GM12878 (cell line): ENCODE measurements around the gene RRBP1. TPM values are rescaled to one million over a fixed set of nuclear protein-coding genes. Genes with fewer than 3 reads are reported as not detected.

ENCODE experiments used
- ATAC-seq: fragments of 200-7000 bp; cut with Tn5 transposase; 3 replicates; pipeline ENCODE4 v1.9.1; 2020; ENCODE audit warnings: mild to moderate bottlenecking, moderate library complexity
- BruUV-seq: library from RNA; stranded (reverse); fragments of 400-500 nt; replicated peaks from 2 replicates; lab custom pipeline; 2021; lab: Mats Ljungman, UMichigan
- CTCF ChIA-PET: fragments of 300-600 bp; sonication (Branson Sonifier 250); formaldehyde crosslinking; extraction: SDS; loops from one replicate; lab custom pipeline; 2021; ENCODE audit warnings: inconsistent platforms; lab: Yijun Ruan, JAX
- POLR2A ChIA-PET: fragments of 350-600 bp; formaldehyde crosslinking; extraction: SDS; loops from one replicate; lab custom pipeline; 2021; ENCODE audit warnings: inconsistent platforms; lab: Charles Lee
- RAD21 ChIA-PET: fragments of 300-600 bp; sonication (Branson Sonifier 250); formaldehyde crosslinking; loops from one replicate; lab custom pipeline; 2023; ENCODE audit warnings: antibody characterized with exemption; ENCODE audit not compliant: unreplicated experiment; lab: Charles Lee
- SMC1A ChIA-PET: fragments of 300-600 bp; sonication (Branson Sonifier 250); formaldehyde crosslinking; loops from one replicate; lab custom pipeline; 2023; ENCODE audit not compliant: unreplicated experiment, uncharacterized antibody; lab: Charles Lee
- DNase-seq: peaks from one replicate; pipeline ENCODE4 v3.0.0-alpha.2; 2011; ENCODE audit warnings: low read depth, low spot score
- FAIRE-seq: peaks from 3 replicates; lab custom pipeline; 2011; peaks lifted over from hg19 to GRCh38; lab: Jason Lieb, UNC
- H2AFZ ChIP-seq: 2 replicates; pipeline ENCODE4 v1.6.0; 2011; ENCODE audit warnings: low read depth, low read length, control low read depth; ENCODE audit not compliant: control insufficient read depth
- H3K27ac ChIP-seq: 2 replicates; pipeline ENCODE4 v1.5.1; 2011; ENCODE audit warnings: control low read depth; ENCODE audit not compliant: control insufficient read depth, insufficient read depth
- H3K27me3 ChIP-seq, 2 experiments: replicated peaks in 1 of 2; 2 replicates each; pipeline versions ENCODE4 v1.6.0 to v1.6.1; 2011; ENCODE audit warnings: low read length in 1 of 2; ENCODE audit not compliant: control insufficient read depth in 2 of 2, insufficient read depth in 2 of 2
- H3K36me3 ChIP-seq, 2 experiments: 2 replicates each; pipeline ENCODE4 v1.5.1; 2011; ENCODE audit warnings: low read length in 1 of 2; ENCODE audit not compliant: control insufficient read depth in 2 of 2, insufficient read depth in 2 of 2
- H3K4me1 ChIP-seq: 2 replicates; pipeline ENCODE4 v1.6.1; 2011; ENCODE audit warnings: mild to moderate bottlenecking, low read length, moderate library complexity, mixed read lengths; ENCODE audit not compliant: control insufficient read depth, insufficient read depth
- H3K4me2 ChIP-seq: 2 replicates; pipeline ENCODE4 v1.6.0; 2011; ENCODE audit warnings: control low read depth; ENCODE audit not compliant: control insufficient read depth, insufficient read depth
- H3K4me3 ChIP-seq: fragments of 200-600 bp; sonication (generic); 2 replicates; pipeline ENCODE4 v1.5.1; 2016
- H3K79me2 ChIP-seq: 2 replicates; pipeline ENCODE4 v1.6.0; 2011; ENCODE audit warnings: low read length; ENCODE audit not compliant: control insufficient read depth, insufficient read depth
- H3K9ac ChIP-seq: 2 replicates; pipeline ENCODE4 v1.8.0; 2011; ENCODE audit warnings: low read length, control low read depth, mixed read lengths; ENCODE audit not compliant: control insufficient read depth, insufficient read depth
- H3K9me3 ChIP-seq: replicated peaks from 3 replicates; pipeline ENCODE4 v1.5.1; 2011; ENCODE audit warnings: mild to moderate bottlenecking, low read length; ENCODE audit not compliant: control insufficient read depth, insufficient read depth
- H4K20me1 ChIP-seq: 2 replicates; pipeline ENCODE4 v1.6.0; 2011; ENCODE audit not compliant: control insufficient read depth, insufficient read depth
- BCL11A ChIP-seq: IDR thresholded peaks from 2 replicates; pipeline ENCODE4 v1.6.1; 2011; ENCODE audit warnings: low read depth, low read length
- BRCA1 ChIP-seq: IDR thresholded peaks from 2 replicates; pipeline ENCODE4 v1.6.1; 2011; ENCODE audit warnings: low read depth, low read length, improper control_type of control experiment
- IRF4 ChIP-seq: IDR thresholded peaks from 2 replicates; pipeline ENCODE4 v1.6.1; 2011; ENCODE audit warnings: low read depth, low read length
- KAT2A ChIP-seq: conservative IDR thresholded peaks from 2 replicates; pipeline ENCODE4 v1.6.1; 2011; ENCODE audit warnings: low read depth, low read length; ENCODE audit not compliant: control insufficient read depth
- PBX3 ChIP-seq: IDR thresholded peaks from 2 replicates; pipeline ENCODE4 v1.6.1; 2011; ENCODE audit warnings: mild to moderate bottlenecking, low read depth, low read length, moderate library complexity; ENCODE audit not compliant: insufficient replicate concordance
- RAD21 ChIP-seq: IDR thresholded peaks from 2 replicates; pipeline ENCODE4 v1.6.1; 2011; ENCODE audit warnings: mild to moderate bottlenecking, low read depth, low read length, moderate library complexity; ENCODE audit not compliant: insufficient read depth
- SIN3A ChIP-seq: IDR thresholded peaks from 2 replicates; pipeline ENCODE4 v1.6.1; 2012; ENCODE audit warnings: low read depth, low read length, improper control_type of control experiment
- SMC3 ChIP-seq: IDR thresholded peaks from 2 replicates; pipeline ENCODE4 v1.6.1; 2011; ENCODE audit warnings: low read length, improper control_type of control experiment, borderline replicate concordance
- TARDBP ChIP-seq: IDR thresholded peaks from 2 replicates; pipeline ENCODE4 v1.6.1; 2016; ENCODE audit warnings: borderline replicate concordance
- YY1 ChIP-seq: IDR thresholded peaks from 2 replicates; pipeline ENCODE4 v1.6.1; 2011; ENCODE audit warnings: low read depth, mild to moderate bottlenecking, low read length
- ZNF592 ChIP-seq: fragments of 450-650 bp; IDR thresholded peaks from 2 replicates; pipeline ENCODE4 v1.6.1; 2017; ENCODE audit warnings: mild to moderate bottlenecking, moderate library complexity
- ZNF622 ChIP-seq: fragments of 450-650 bp; IDR thresholded peaks from 2 replicates; pipeline ENCODE4 v1.6.1; 2017; ENCODE audit warnings: mild to moderate bottlenecking, inconsistent platforms
- ZSCAN29 ChIP-seq: fragments of 450-650 bp; IDR thresholded peaks from 2 replicates; pipeline ENCODE4 v1.6.1; 2017; ENCODE audit warnings: mild to moderate bottlenecking, moderate library complexity
- WGBS: methylation state at CpG from one replicate; pipeline ENCODE4 v1.1.6; 2016; ENCODE audit warnings: low lambda C conversion rate; ENCODE audit not compliant: insufficient replicate concordance, insufficient coverage; ENCODE audit errors: missing lambda C conversion rate; 5-methylcytosine and 5-hydroxymethylcytosine counted together
- in situ Hi-C: fragments of 300-500 bp; cut with MboI; formaldehyde crosslinking; loops from 9 replicates; pipeline ENCODE4 v1.14.3; 2018; ENCODE audit warnings: mixed read lengths
- intact Hi-C: fragments of 100-400 bp; cut with micrococcal nuclease; formaldehyde crosslinking; loops from one replicate; pipeline ENCODE4 v1.14.2; 2022; ENCODE audit not compliant: unreplicated experiment
- polyA plus RNA-seq, 11 experiments: library from polyadenylated mRNA; depleted of rRNA in 4 of 11; unstranded in 6 of 11; stranded (reverse) in 5 of 11; fragments of >200 nt; fragmentation: Nextera tagmentation in 4 of 11; fragmentation: Illumina TruSeq in 1 of 11; extraction: Ambion mirVana in 4 of 11; extraction: Trizol in 1 of 11; gene quantifications; 1 replicate in 1 of 11; 2 replicates in 10 of 11; pipeline versions ENCODE4 v1.2.1 to v1.2.3, GENCODE V29; 2011 to 2016; ENCODE audit warnings: inconsistent platforms in 2 of 11, missing spikeins in 2 of 11, low read depth in 1 of 11
- total RNA-seq, 4 experiments: library from RNA; depleted of rRNA in 3 of 4; stranded (reverse); fragments of >200 nt in 3 of 4; fragmentation: Illumina TruSeq in 1 of 4; extraction: Trizol in 1 of 4; gene quantifications; 2 replicates each; pipeline versions ENCODE4 v1.2.1 to v1.2.3, GENCODE V29; 2013 to 2021
- TF ChIP-seq, protein P1 (sequence below): fragments of 450-650 bp; IDR thresholded peaks from 2 replicates; pipeline ENCODE4 v1.6.1; 2017; ENCODE audit warnings: low read depth, mild to moderate bottlenecking, moderate library complexity

The RRBP1 gene
- total and polyA plus RNA-seq, 10 of the 15 experiments (the other 5 are each of a cell fraction or from before 2014, with no cell fraction given) = 1.2 to 57.4 (median 24.6) TPM

- peaks cover 10 to 16% of the 10 kb centered on the region in 2 experiments; a peak in 3 of 4 replicates for H3K36me3 ChIP-seq
- no peak overlapping the region for H3K4me2 ChIP-seq
- WGBS = 46% methylated on average over 15 of the region's 15 CpGs
- no peak overlapping the region for H2AFZ ChIP-seq
- no peak for DNase-seq
- FAIRE-seq = no peak
- no peak overlapping the region for H3K9ac ChIP-seq
- no peaks in the 10 kb centered on the region for H4K20me1 ChIP-seq
- peak; percentile 82 for ATAC-seq
- in situ Hi-C loops (loop anchor here (5.0 kb wide), 1 partner anchor 80 kb away; no protein-coding TSS in a partner anchor), intact Hi-C loops (loop anchor here (1.0 to 2.0 kb wide), 2 partner anchors 80 to 113 kb away; no protein-coding TSS in a partner anchor)
- ChIA-PET POLR2A (no interaction called here), RAD21 (interaction anchor here (1.8 to 1.9 kb wide), 2 partner anchors 81 to 112 kb away, joined by 5 read pairs; no protein-coding TSS in a partner anchor), CTCF (interaction anchor here (1.3 kb wide), 1 partner anchor 81 kb away, joined by 9 read pairs; no protein-coding TSS in a partner anchor), SMC1A (interaction anchor here (1.0 kb wide), 1 partner anchor 81 kb away, joined by 6 read pairs; no protein-coding TSS in a partner anchor)
- no TSS peak for BruUV-seq
- no peak overlapping the region for H3K4me3 ChIP-seq
- no peaks in the 10 kb centered on the region for H3K4me1 ChIP-seq
- no peaks in the 10 kb centered on the region for H3K79me2 ChIP-seq
- no peak overlapping the region for H3K27ac ChIP-seq
- no peaks in the 10 kb centered on the region for H3K27me3 ChIP-seq
- H3K9me3 ChIP-seq = no peaks in the 10 kb centered on the region
- no peak for TF ChIP-seq TARDBP
- no peak for TF ChIP-seq PBX3
- TF ChIP-seq, protein P1, sequence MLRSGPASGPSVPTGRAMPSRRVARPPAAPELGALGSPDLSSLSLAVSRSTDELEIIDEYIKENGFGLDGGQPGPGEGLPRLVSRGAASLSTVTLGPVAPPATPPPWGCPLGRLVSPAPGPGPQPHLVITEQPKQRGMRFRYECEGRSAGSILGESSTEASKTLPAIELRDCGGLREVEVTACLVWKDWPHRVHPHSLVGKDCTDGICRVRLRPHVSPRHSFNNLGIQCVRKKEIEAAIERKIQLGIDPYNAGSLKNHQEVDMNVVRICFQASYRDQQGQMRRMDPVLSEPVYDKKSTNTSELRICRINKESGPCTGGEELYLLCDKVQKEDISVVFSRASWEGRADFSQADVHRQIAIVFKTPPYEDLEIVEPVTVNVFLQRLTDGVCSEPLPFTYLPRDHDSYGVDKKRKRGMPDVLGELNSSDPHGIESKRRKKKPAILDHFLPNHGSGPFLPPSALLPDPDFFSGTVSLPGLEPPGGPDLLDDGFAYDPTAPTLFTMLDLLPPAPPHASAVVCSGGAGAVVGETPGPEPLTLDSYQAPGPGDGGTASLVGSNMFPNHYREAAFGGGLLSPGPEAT = no peak
- no peak for TF ChIP-seq ZSCAN29
- TF ChIP-seq SIN3A = no peak
- TF ChIP-seq ZNF592 = no peak
- no peak for TF ChIP-seq IRF4
- TF ChIP-seq ZNF622 = no peak
- TF ChIP-seq SMC3 = peak; percentile 68; the same call in 1 of the 2 replicates
- TF ChIP-seq BRCA1 = no peak
- no peak for TF ChIP-seq KAT2A
- no peak for TF ChIP-seq BCL11A
- TF ChIP-seq YY1 = no peak; the same call in 1 of the 2 replicates
- TF ChIP-seq RAD21 = peak; percentile 89
Observed at GRCh38 chr20:17617212-17617867, 64.7 kb downstream of the RRBP1 start.
